Measurements from ENCODE around the gene TWSG1. TPM values are rescaled to one million over a fixed set of nuclear protein-coding genes. Genes with fewer than 3 reads are reported as not detected.
A peak's percentile ranks its signal among the peaks of the same experiment; 100 is the strongest.
"Not testable (repeated sequence)": the region's sequence is repeated elsewhere in the genome, so short reads cannot be mapped to it uniquely, and the experiment has no call there.

The TWSG1 gene
- total RNA-seq, 1 experiment from 2014 or later: 29.1 TPM

DNA sequence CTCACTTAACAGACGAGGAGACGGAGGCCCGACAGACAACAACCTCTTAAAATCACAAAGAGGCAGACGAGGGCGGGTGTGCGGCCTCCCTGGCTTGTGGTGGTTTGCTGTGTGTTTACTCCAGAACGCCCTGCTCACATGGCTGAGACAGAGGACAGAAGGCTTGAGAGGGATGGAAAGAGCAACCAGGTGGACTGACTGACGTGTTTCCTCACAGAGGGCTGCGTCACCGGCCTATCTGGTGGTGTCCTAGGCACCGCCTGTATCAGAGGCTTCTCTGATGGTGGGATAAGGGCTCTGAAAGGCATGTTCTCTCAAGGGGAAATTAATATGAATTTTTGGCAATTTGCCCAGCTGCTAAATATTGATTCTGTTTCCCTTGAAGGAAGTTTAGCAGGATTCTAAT is 93.7 kb downstream of the TWSG1 start:
- intact Hi-C loops (cut with micrococcal nuclease; ENCODE audit: unreplicated experiment): no loop called here
- H3K9me3 Mint-ChIP-seq (ENCODE audit: low read depth, unreplicated experiment): no peaks in the 10 kb centered on the region
- no peaks in the 10 kb centered on the region for H3K27me3 Mint-ChIP-seq (ENCODE audit: unreplicated experiment)
- BruUV-seq (replicated peaks): no TSS peak
- H3K4me3 Mint-ChIP-seq (ENCODE audit: low read depth, unreplicated experiment): no peak overlapping the region
- peaks cover 15% of the 10 kb centered on the region for H3K4me1 Mint-ChIP-seq (ENCODE audit: low read depth, unreplicated experiment)
- CTCF ChIA-PET: interaction anchor here (0.7 kb wide), 1 partner anchor 86 kb away, joined by 3 read pairs; no protein-coding TSS in a partner anchor
- peak; percentile 22 for DNase-seq
- no peaks in the 10 kb centered on the region for H3K36me3 Mint-ChIP-seq (ENCODE audit: insufficient read depth, unreplicated experiment)
- no peak overlapping the region for H3K27ac Mint-ChIP-seq (ENCODE audit: unreplicated experiment)
- TF ChIP-seq, protein P1, sequence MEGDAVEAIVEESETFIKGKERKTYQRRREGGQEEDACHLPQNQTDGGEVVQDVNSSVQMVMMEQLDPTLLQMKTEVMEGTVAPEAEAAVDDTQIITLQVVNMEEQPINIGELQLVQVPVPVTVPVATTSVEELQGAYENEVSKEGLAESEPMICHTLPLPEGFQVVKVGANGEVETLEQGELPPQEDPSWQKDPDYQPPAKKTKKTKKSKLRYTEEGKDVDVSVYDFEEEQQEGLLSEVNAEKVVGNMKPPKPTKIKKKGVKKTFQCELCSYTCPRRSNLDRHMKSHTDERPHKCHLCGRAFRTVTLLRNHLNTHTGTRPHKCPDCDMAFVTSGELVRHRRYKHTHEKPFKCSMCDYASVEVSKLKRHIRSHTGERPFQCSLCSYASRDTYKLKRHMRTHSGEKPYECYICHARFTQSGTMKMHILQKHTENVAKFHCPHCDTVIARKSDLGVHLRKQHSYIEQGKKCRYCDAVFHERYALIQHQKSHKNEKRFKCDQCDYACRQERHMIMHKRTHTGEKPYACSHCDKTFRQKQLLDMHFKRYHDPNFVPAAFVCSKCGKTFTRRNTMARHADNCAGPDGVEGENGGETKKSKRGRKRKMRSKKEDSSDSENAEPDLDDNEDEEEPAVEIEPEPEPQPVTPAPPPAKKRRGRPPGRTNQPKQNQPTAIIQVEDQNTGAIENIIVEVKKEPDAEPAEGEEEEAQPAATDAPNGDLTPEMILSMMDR (IDR thresholded peaks at IDR 0.05; ENCODE audit: unreplicated experiment): no peak

DNA sequence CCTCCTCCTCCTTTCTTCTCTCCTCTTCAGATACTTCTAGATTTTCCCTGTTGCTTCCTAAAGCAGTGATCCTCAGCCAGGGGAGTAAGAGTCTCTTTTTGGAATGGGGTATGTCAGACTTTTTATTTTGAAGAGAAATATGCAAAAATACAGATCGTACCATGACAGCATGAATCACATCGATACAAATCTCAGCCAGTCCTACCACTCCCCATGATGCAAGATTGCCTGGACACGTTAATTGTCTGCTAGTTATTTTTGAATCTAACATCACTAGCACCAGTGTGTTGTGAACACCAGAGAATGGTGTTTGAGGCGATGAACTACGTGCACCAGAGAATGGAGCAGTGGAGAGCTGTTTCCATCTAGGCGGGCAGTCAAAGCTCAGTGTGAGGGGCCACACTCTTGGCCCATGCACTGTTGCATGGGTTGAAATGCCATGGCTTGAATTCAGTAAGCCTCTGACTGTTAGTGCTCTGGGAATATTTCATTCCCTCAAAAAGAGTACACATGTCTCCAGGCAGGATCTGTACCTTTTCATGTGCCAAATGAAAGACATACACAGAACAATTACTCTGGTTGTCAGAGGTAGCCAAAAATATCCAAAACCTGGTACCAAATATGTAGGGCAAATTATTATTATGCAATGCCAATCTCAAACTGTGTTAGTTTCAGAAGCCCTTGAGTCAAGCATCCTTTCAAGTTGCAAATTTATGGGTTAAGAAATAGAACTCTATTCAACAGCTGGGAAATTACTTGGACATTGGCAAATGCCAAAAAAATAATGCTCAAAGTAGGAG is 94.5 kb downstream of the TWSG1 start:
- TF ChIP-seq, protein P1 (IDR thresholded peaks at IDR 0.05; ENCODE audit: unreplicated experiment): no peak
- Mint-ChIP-seq H3K27me3 (ENCODE audit: unreplicated experiment) (no peaks in the 10 kb centered on the region), H3K27ac (ENCODE audit: unreplicated experiment) (no peak overlapping the region), H3K36me3 (ENCODE audit: insufficient read depth, unreplicated experiment) (no peaks in the 10 kb centered on the region), H3K4me3 (ENCODE audit: low read depth, unreplicated experiment) (no peak overlapping the region), H3K4me1 (ENCODE audit: low read depth, unreplicated experiment) (peaks cover 15% of the 10 kb centered on the region), H3K9me3 (ENCODE audit: low read depth, unreplicated experiment) (no peaks in the 10 kb centered on the region)
- no TSS peak for BruUV-seq (replicated peaks)
- intact Hi-C loops (cut with micrococcal nuclease; ENCODE audit: unreplicated experiment): no loop called here
- CTCF ChIA-PET: no interaction called here
- no peak for DNase-seq

- peaks cover 15% of the 10 kb centered on the region for H3K4me1 Mint-ChIP-seq (ENCODE audit: low read depth, unreplicated experiment)
- CTCF ChIA-PET: no interaction called here
- no peak for DNase-seq
- H3K36me3 Mint-ChIP-seq (ENCODE audit: insufficient read depth, unreplicated experiment): no peaks in the 10 kb centered on the region
- no peaks in the 10 kb centered on the region for H3K9me3 Mint-ChIP-seq (ENCODE audit: low read depth, unreplicated experiment)
- intact Hi-C loops (cut with micrococcal nuclease; ENCODE audit: unreplicated experiment): no loop called here
- TF ChIP-seq, protein P1 (IDR thresholded peaks at IDR 0.05; ENCODE audit: unreplicated experiment): no peak
- no peak overlapping the region for H3K27ac Mint-ChIP-seq (ENCODE audit: unreplicated experiment)
- no peak overlapping the region for H3K4me3 Mint-ChIP-seq (ENCODE audit: low read depth, unreplicated experiment)
- BruUV-seq (replicated peaks): no TSS peak
- H3K27me3 Mint-ChIP-seq (ENCODE audit: unreplicated experiment): no peaks in the 10 kb centered on the region
Observed at GRCh38 chr18:9429662-9429993, 95.1 kb downstream of the TWSG1 start.

DNA sequence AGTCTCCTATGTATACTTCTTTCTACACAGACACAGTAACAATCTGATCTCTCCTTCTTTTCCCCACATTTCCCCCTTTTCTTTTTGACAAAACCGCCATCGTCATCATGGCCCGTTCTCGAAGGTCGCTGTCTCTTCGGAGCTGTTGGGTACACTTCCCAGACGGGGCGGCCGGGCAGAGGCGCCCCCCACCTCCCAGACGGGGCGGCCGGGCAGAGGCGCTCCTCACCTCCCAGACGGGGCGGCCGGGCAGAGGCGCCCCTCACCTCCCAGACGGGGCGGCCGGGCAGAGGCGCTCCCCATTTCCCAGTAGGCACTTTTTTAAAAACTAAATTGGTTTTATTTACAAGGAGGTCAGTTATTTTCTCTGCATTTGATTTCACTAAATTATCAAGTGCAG is 95.7 kb downstream of the TWSG1 start:
- peaks cover 15% of the 10 kb centered on the region for H3K4me1 Mint-ChIP-seq (ENCODE audit: low read depth, unreplicated experiment)
- H3K9me3 Mint-ChIP-seq (ENCODE audit: low read depth, unreplicated experiment); H3K36me3 Mint-ChIP-seq (ENCODE audit: insufficient read depth, unreplicated experiment); H3K27ac Mint-ChIP-seq (ENCODE audit: unreplicated experiment); DNase-seq; intact Hi-C loops (cut with micrococcal nuclease; ENCODE audit: unreplicated experiment); BruUV-seq (replicated peaks); H3K27me3 Mint-ChIP-seq (ENCODE audit: unreplicated experiment); H3K4me3 Mint-ChIP-seq (ENCODE audit: low read depth, unreplicated experiment); CTCF ChIA-PET: not testable (repeated sequence)

DNA sequence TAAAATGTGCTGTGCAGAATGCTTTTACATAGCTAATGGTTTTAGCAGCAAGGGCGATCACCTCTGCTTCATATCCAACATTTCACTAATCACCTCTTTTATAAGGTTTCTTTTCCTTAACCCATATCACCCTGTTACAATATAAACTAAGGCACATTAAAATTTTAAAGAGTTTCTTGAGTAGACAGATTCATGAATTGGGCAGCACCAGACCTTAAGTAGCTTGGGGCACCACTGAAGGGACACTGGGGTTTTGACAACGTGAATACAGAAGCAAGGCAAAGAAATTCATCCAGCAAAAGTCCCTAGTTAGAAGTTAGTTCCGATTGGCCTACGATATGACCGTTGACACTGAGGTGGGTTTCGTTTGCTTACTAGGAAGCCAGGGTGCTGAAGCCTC is 96.7 kb downstream of the TWSG1 start:
- DNase-seq: no peak
- no TSS peak for BruUV-seq (replicated peaks)
- intact Hi-C loops (cut with micrococcal nuclease; ENCODE audit: unreplicated experiment): no loop called here
- CTCF ChIA-PET: no interaction called here
- peaks cover 15% of the 10 kb centered on the region for H3K4me1 Mint-ChIP-seq (ENCODE audit: low read depth, unreplicated experiment)
- no peaks in the 10 kb centered on the region for H3K36me3 Mint-ChIP-seq (ENCODE audit: insufficient read depth, unreplicated experiment)
- no peaks in the 10 kb centered on the region for H3K9me3 Mint-ChIP-seq (ENCODE audit: low read depth, unreplicated experiment)
- H3K4me3 Mint-ChIP-seq (ENCODE audit: low read depth, unreplicated experiment): no peak overlapping the region
- no peaks in the 10 kb centered on the region for H3K27me3 Mint-ChIP-seq (ENCODE audit: unreplicated experiment)
- TF ChIP-seq, protein P1 (IDR thresholded peaks at IDR 0.05; ENCODE audit: unreplicated experiment): no peak
- no peak overlapping the region for H3K27ac Mint-ChIP-seq (ENCODE audit: unreplicated experiment)

DNA sequence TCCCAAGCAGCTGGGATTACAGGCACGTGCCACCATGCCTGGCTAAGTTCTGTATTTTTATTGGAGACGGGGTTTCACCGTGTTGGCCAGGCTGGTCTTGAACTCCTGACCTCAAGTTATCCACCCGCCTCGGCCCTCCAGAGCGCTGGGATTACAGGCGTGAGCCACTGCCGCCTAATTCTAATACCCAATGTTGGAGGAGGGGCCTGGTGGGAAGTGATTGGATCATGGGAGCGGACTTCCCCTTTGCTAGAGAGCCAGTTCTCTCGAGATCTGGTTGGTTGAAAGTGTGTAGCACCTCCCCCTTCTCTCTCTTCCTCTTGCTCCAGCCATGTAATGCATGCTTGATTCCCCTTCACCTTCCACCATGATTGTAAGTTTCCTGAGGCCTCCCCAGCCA is 98.5 kb downstream of the TWSG1 start:
- H3K9me3 Mint-ChIP-seq (ENCODE audit: low read depth, unreplicated experiment); BruUV-seq (replicated peaks); CTCF ChIA-PET: not testable (repeated sequence)

More for the DNA sequence above, 98.5 kb downstream of the TWSG1 start:
- H3K27me3 Mint-ChIP-seq (ENCODE audit: unreplicated experiment); DNase-seq; intact Hi-C loops (cut with micrococcal nuclease; ENCODE audit: unreplicated experiment); H3K4me1 Mint-ChIP-seq (ENCODE audit: low read depth, unreplicated experiment); H3K4me3 Mint-ChIP-seq (ENCODE audit: low read depth, unreplicated experiment); H3K27ac Mint-ChIP-seq (ENCODE audit: unreplicated experiment); H3K36me3 Mint-ChIP-seq (ENCODE audit: insufficient read depth, unreplicated experiment): not testable (repeated sequence)

Data from Calu3 (cell line).